Neural cell (in vitro differentiated cells): Measurements from ENCODE around the gene TENT5A.

Experiments used
- CTCF ChIP-seq: fragments of 450-650 bp; IDR thresholded peaks from 2 replicates; pipeline ENCODE4 v1.5.1; 2014; ENCODE audit warnings: antibody characterized with exemption, mild to moderate bottlenecking, moderate library complexity; ENCODE audit not compliant: poor library complexity, severe bottlenecking
- EP300 ChIP-seq: fragments of 450-650 bp; conservative IDR thresholded peaks from 2 replicates; pipeline ENCODE4 v1.6.1; 2014; ENCODE audit warnings: antibody characterized with exemption, mild to moderate bottlenecking, moderate library complexity; ENCODE audit not compliant: poor library complexity, severe bottlenecking
- EZH2 ChIP-seq: fragments of 200-600, 300-800 bp; shearing (Covaris generic), sonication (generic); IDR thresholded peaks from 2 replicates; pipeline ENCODE4 v1.6.1; 2014; ENCODE audit warnings: antibody characterized with exemption, low read length, borderline replicate concordance, mild to moderate bottlenecking; ENCODE audit not compliant: insufficient read depth, poor library complexity, severe bottlenecking
- MXI1 ChIP-seq: fragments of 450-650 bp; conservative IDR thresholded peaks from 2 replicates; pipeline ENCODE4 v1.6.1; 2014; ENCODE audit warnings: antibody characterized with exemption, mild to moderate bottlenecking; ENCODE audit not compliant: poor library complexity, severe bottlenecking
- POLR2AphosphoS5 ChIP-seq: IDR thresholded peaks from 2 replicates; pipeline ENCODE4 v1.6.1; 2012
- RAD21 ChIP-seq: fragments of 450-650 bp; conservative IDR thresholded peaks from 2 replicates; pipeline ENCODE4 v1.6.1; 2014; ENCODE audit warnings: antibody characterized with exemption, mild to moderate bottlenecking, moderate library complexity
- REST ChIP-seq: IDR thresholded peaks from 2 replicates; pipeline ENCODE4 v1.6.1; 2012; ENCODE audit warnings: borderline replicate concordance
- SMC3 ChIP-seq: fragments of 450-650 bp; conservative IDR thresholded peaks from 2 replicates; pipeline ENCODE4 v1.6.1; 2014; ENCODE audit warnings: antibody characterized with exemption, mild to moderate bottlenecking, moderate library complexity; ENCODE audit not compliant: poor library complexity
- TAF1 ChIP-seq: IDR thresholded peaks from 2 replicates; pipeline ENCODE4 v1.6.1; 2012; ENCODE audit warnings: low read depth

GRCh38 chr6:81741689-81742088, 10.8 kb downstream of the TENT5A start:
- TF ChIP-seq CTCF = no peak
- TF ChIP-seq SMC3 = no peak
- TF ChIP-seq MXI1 = no peak
- TF ChIP-seq RAD21 = no peak
- no peak for TF ChIP-seq REST
- TF ChIP-seq POLR2AphosphoS5 = no peak
- TF ChIP-seq EP300 = no peak
- no peak for TF ChIP-seq EZH2
- no peak for TF ChIP-seq TAF1
